ENCODE data around the gene SUSD1. TPM values are rescaled to one million over a fixed set of nuclear protein-coding genes. Genes with fewer than 3 reads are reported as not detected.

Gene SUSD1
- polyA plus RNA-seq, 1 experiment: 17.5 TPM

- ChIA-PET POLR2A (no interaction called here), CTCF (interaction anchor here (0.8 to 7.0 kb wide), 8 partner anchors 23 to 316 kb away, joined by 3 to 57 read pairs (median 6); no protein-coding TSS in a partner anchor)
- DNase-seq (ENCODE audit: low read depth): no peak
- Histone ChIP-seq H3K27me3 (ENCODE audit: control insufficient read depth, insufficient read depth, low read length) (no peaks in the 10 kb centered on the region), H3K36me3 (ENCODE audit: control insufficient read depth, insufficient read depth, low read length) (no peaks in the 10 kb centered on the region), H3K4me3 (ENCODE audit: low read depth, low read length) (no peak overlapping the region)
- TF ChIP-seq CTCF (IDR thresholded peaks at IDR 0.05; ENCODE audit: insufficient read depth, low read depth, low read length): no peak
These were observed 102.1 kb downstream of the SUSD1 start for GRCh38 chr9:112072721-112073638.

DNA sequence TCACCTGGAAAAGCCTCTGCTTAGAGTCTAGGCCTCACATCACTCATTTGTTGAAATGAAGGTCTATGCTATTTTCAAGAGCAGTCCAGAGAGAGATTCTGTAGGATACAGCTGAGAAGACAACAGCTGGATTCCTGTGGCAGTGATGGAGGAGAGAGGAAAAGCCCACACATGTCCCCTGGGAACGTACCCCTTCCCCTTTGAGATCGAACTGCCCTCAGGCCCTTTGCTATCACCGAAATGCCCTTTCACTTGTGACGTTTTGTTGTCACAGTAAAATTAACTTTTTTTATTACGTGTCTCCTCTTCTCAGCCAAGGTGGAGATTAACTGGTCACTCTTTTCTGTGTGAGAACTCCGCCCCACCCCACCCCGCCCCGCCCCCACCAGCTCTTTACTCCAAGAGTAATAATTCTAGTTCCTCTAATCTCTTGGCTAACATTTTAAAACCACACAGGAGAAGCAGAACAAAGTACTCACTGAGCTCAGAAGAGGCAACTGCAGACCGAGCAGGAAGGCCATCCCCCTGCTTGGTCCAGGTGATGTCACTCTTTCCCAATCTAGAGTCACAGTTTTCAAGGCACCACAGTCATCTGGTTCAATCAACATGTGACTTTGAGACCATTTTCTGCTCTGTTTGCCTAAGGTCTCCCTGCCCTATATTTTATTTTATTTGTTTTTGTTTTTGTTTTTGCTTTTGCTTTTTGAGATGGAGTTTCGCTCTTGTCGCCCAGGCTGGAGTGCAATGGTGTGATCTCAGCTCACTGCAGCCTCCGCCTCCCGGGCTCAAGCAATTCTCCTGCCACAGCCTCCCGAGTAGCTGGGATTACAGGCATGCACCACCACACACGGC lies 105.6 kb downstream of the SUSD1 start:
- CTCF ChIA-PET: interaction anchor here (0.6 to 1.0 kb wide), 2 partner anchors 10 to 422 kb away, joined by 3 to 4 read pairs; no protein-coding TSS in a partner anchor
- no peak for TF ChIP-seq CTCF (IDR thresholded peaks at IDR 0.05; ENCODE audit: insufficient read depth, low read depth, low read length)
- POLR2A ChIA-PET: interaction anchor here (0.6 kb wide), 1 partner anchor 86 kb away, joined by 3 read pairs; no protein-coding TSS in a partner anchor

GRCh38 chr9:112065806-112066606 lies 109.1 kb downstream of the SUSD1 start:
- no peaks in the 10 kb centered on the region for H3K27me3 ChIP-seq (ENCODE audit: control insufficient read depth, insufficient read depth, low read length)
- peak; percentile 63 for DNase-seq (ENCODE audit: low read depth)
- ChIA-PET CTCF (interaction anchor here (0.7 to 1.4 kb wide), 4 partner anchors 9 to 960 kb away, joined by 3 to 4 read pairs (median 4); no protein-coding TSS in a partner anchor), POLR2A (interaction anchor here (0.9 kb wide), 1 partner anchor 8 kb away, joined by 3 read pairs; no protein-coding TSS in a partner anchor)
- no peak overlapping the region for H3K4me3 ChIP-seq (ENCODE audit: low read depth, low read length)
- TF ChIP-seq CTCF (IDR thresholded peaks at IDR 0.05; ENCODE audit: insufficient read depth, low read depth, low read length): no peak
- H3K36me3 ChIP-seq (ENCODE audit: control insufficient read depth, insufficient read depth, low read length): no peaks in the 10 kb centered on the region

More for the DNA sequence above, 105.6 kb downstream of the SUSD1 start:
- Histone ChIP-seq H3K27me3 (ENCODE audit: control insufficient read depth, insufficient read depth, low read length) (no peaks in the 10 kb centered on the region), H3K4me3 (ENCODE audit: low read depth, low read length) (no peak overlapping the region), H3K36me3 (ENCODE audit: control insufficient read depth, insufficient read depth, low read length) (no peaks in the 10 kb centered on the region)
- no peak for DNase-seq (ENCODE audit: low read depth)

GRCh38 chr9:112064871-112065270 lies 110.2 kb downstream of the SUSD1 start:
- ChIA-PET CTCF (interaction anchor here (1.2 kb wide), 1 partner anchor 10 kb away, joined by 4 read pairs; no protein-coding TSS in a partner anchor), POLR2A (no interaction called here)
- Histone ChIP-seq H3K4me3 (ENCODE audit: low read depth, low read length) (no peak overlapping the region), H3K36me3 (ENCODE audit: control insufficient read depth, insufficient read depth, low read length) (no peaks in the 10 kb centered on the region), H3K27me3 (ENCODE audit: control insufficient read depth, insufficient read depth, low read length) (no peaks in the 10 kb centered on the region)
- TF ChIP-seq CTCF (IDR thresholded peaks at IDR 0.05; ENCODE audit: insufficient read depth, low read depth, low read length): no peak
- DNase-seq (ENCODE audit: low read depth): no peak

Data from BJ (cell line).